NCI-H2081 (cell line): ENCODE measurements around the gene KLRC3.
"Not testable (repeated sequence)": the region's sequence is repeated elsewhere in the genome, so short reads cannot be mapped to it uniquely, and the experiment has no call there.

Experiments used
- DNase-seq, 2 experiments: peaks; one replicate each; lab custom pipeline; 2025; lab: John Stamatoyannopoulos, UW

KLRC3 gene

GRCh38 chr12:10420334-10420733, at the start of gene KLRC3:
Gene KLRC3, minus strand, starts transcription at chr12:10420595. Its CDS starts 45 bp downstream, at chr12:10420550.
- DNase-seq: peak in 1 of 2 experiments; percentile 33

- DNase-seq: no peak
Observed at GRCh38 chr12:10469701-10470100, 49.3 kb upstream of the KLRC3 start.

GRCh38 chr12:10466311-10466710, 45.9 kb upstream of the KLRC3 start:
- DNase-seq: no peak

- no peak for DNase-seq
Observed at GRCh38 chr12:10457760-10458159, 37.4 kb upstream of the KLRC3 start.

GRCh38 chr12:10456856-10457255, 36.5 kb upstream of the KLRC3 start:
- no peak for DNase-seq

GRCh38 chr12:10455766-10456165, 35.4 kb upstream of the KLRC3 start:
- no peak for DNase-seq

GRCh38 chr12:10454531-10454930, 34.1 kb upstream of the KLRC3 start:
- DNase-seq: no peak

DNA sequence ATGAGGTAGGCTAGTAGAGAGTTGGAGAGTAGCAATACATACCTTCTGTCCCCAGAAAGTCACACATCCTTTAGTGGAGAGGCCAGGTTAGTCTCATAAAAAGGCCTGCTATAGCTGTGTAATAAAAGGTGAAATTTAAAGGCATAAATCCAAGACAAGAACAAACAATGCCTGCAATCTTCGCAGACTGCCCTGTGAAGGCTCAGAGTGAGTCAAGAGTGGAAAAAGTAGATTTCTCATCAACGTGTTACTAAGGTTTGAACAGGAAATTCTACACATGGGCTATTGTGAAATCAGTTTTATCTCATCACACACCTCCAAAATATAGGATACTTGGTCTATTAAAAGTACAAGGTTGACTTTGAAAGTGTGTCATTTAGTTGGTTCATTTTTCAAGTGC, 32.8 kb upstream of the KLRC3 start, which contains the start of gene KLRC1:
KLRC1 (minus strand) TSS at position 222 of the 400 bp plus-strand sequence. CDS start 2,221 bp downstream, outside the sequence.
- no peak for DNase-seq

GRCh38 chr12:10448236-10448635, 27.8 kb upstream of the KLRC3 start:
- DNase-seq: no peak

- DNase-seq: not testable (repeated sequence)
Observed at GRCh38 chr12:10446052-10446451, 25.7 kb upstream of the KLRC3 start.

DNA sequence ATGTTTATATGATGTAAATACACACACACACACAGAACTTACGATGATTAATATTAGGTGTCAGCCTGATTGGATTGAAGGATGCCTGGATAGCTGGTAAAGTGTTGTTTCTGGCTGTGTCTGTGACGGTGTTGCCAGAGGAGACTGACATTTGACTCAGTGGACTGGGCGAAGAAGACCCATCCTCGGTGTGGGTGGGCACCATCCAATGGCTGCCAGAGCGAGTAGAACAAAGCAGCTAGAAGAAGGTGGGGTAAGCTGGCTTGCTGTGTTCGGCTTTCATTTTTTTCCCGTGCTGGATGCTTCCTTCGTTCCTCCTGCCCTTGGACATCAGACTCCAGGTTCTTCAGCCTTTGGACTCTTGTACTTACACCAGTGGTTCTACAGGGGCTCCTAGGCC, 20.7 kb upstream of the KLRC3 start:
- not testable (repeated sequence) for DNase-seq

GRCh38 chr12:10439608-10440274, 19.3 kb upstream of the KLRC3 start:
- peak in 1 of 2 experiments; percentile 21 for DNase-seq

GRCh38 chr12:10437601-10438000, 17.2 kb upstream of the KLRC3 start:
- DNase-seq: not testable (repeated sequence)

- peak in 1 of 2 experiments; percentile 21 for DNase-seq
Observed at GRCh38 chr12:10435816-10436215, 15.4 kb upstream of the KLRC3 start, which contains the start of gene KLRC2. Gene KLRC2, minus strand, starts transcription at chr12:10436010. Its CDS starts 24 bp downstream, at chr12:10435986.

- DNase-seq: not testable (repeated sequence)
Observed at GRCh38 chr12:10430623-10431022, 10.2 kb upstream of the KLRC3 start.

GRCh38 chr12:10425938-10426337, 5.5 kb upstream of the KLRC3 start:
- not testable (repeated sequence) for DNase-seq

GRCh38 chr12:10424260-10424899, 4.0 kb upstream of the KLRC3 start:
- DNase-seq: not testable (repeated sequence)

- DNase-seq: not testable (repeated sequence)
Observed at GRCh38 chr12:10422159-10422558, 1.8 kb upstream of the KLRC3 start.

- no peak for DNase-seq
Observed at GRCh38 chr12:10409392-10409791, 11.0 kb downstream of the KLRC3 start, which contains the start of gene KLRC4. Gene KLRC4, minus strand, starts transcription at chr12:10409757. Its CDS starts 182 bp downstream, at chr12:10409575.

DNA sequence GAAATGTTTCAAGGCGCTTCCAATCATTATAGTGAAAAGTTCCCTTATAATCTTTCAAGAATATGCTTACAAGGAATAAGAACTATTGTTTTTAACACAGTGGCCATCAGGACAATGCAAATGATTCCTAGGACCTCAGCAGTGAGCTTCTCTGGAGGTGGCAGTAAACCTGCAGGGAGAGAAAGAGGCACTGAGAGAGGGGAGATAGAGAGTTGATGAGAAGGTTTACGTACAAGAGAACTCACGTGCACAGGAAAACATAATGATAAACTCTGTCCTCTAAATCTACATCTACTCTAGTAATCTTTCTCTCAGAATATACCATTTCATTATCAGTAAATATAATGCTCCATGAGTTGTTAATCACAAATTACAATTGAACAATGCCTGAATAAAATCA, 11.6 kb downstream of the KLRC3 start:
- DNase-seq: no peak

- DNase-seq: no peak
Observed at GRCh38 chr12:10406725-10407124, 13.7 kb downstream of the KLRC3 start.

DNA sequence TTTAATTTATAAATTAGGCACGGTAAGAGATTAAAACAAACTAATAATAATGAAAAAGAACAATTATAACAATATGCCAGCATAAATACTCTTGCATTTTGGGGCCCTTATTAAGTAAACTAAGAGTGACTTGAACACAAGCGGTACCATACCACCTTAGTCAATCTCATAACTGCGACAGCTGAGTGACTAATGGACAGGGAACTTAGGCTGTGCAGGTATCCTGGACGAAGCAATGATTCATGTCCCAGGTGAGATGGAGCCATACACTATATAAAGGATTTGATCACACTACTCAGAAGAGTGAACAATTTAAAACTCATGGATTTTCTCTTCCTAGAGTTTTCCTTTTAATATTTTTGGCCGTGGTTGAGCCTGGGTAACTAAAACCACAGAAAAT, 15.1 kb downstream of the KLRC3 start:
- DNase-seq: no peak

DNA sequence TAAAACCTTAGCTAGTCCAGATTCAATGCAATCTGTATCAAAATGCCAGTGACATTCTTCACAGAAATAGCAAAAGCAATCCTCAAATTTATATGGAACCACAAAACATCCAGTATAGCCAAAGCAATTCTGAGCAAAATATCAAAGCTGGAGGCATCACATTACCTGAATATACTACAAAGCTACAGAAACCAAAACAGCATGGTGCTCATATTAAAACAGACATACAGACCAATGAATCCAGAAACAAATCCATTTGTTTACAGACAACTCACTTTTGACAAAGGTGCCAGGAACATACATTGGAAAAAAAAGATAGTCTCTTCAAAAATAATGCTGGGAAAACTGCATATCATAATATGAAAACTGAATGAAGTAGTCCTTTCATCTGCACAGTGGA, 15.6 kb downstream of the KLRC3 start:
- DNase-seq: no peak
